NB4 (cell line): Measurements from ENCODE around the gene COL4A2.
"Not testable (repeated sequence)": the region's sequence is repeated elsewhere in the genome, so short reads cannot be mapped to it uniquely, and the experiment has no call there.

Experiments used
- DNase-seq: peaks from one replicate; pipeline ENCODE4 v3.0.0; 2010; ENCODE audit warnings: low read depth
- H3K4me3 ChIP-seq: one replicate; pipeline ENCODE4 v1.5.1; 2011; ENCODE audit warnings: mild to moderate bottlenecking, low read depth, low read length, moderate library complexity
- CTCF ChIP-seq: IDR thresholded peaks from one replicate; pipeline ENCODE4 v1.5.1; 2012; ENCODE audit warnings: low read depth, low read length
- MAX ChIP-seq: IDR thresholded peaks from 2 replicates; pipeline ENCODE4 v1.6.1; 2011; ENCODE audit warnings: low read depth, low read length
- MYC ChIP-seq: IDR thresholded peaks from 2 replicates; pipeline ENCODE4 v1.6.1; 2011; ENCODE audit warnings: low read depth, low read length
- POLR2A ChIP-seq: IDR thresholded peaks from 2 replicates; pipeline ENCODE4 v1.6.1; 2011; ENCODE audit warnings: mild to moderate bottlenecking; ENCODE audit not compliant: insufficient read length; ENCODE audit errors: extremely low read depth

Gene COL4A2

DNA sequence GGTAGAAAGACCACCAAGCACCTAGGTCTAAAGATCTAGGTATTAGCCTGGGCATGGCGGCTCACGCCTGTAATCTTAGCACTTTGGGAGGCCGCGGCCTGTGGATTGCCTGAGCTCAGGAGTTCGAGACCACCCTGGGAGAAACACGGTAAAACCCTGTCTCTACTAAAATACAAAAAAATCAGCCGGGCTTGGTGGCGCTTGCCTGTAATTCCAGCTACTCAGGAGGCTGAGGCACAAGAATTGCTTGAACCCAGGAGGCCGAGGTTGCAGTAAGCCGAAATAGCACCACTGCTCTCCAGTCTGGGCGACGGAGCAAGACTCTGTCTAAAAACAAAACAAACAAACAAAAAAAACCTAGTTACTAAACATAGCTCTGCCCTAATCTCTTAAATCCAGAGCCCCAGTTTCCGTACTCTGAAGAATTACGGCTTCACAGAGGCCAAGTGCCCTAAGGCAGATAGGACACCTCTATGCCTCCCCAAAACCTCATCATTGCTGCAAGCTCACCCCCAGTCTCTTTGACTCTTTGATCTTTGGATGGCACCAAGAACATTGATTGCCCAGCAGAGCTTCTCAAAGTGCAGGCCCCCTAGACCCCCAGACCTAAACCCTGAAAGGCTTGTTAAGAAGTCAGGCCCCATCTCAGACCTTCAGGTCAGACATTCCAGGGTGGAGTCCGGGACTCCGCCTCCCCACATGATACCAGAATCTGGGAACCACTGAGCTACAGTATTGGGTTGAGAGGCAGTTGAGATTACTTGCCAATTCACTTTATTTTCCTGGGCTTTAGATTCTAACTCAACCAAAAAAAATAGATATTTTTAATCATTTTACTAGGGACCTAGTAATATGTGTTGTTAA is 2.8 kb downstream of the COL4A2 start:
- no peak for DNase-seq
- no peak for TF ChIP-seq CTCF
- no peak for TF ChIP-seq MYC
- TF ChIP-seq POLR2A = no peak
- TF ChIP-seq MAX = no peak
- no peak overlapping the region for H3K4me3 ChIP-seq

- TF ChIP-seq CTCF = no peak
- DNase-seq = no peak
Measured at GRCh38 chr13:110310541-110311442, 3.7 kb downstream of the COL4A2 start.

GRCh38 chr13:110311443-110312338 is 4.6 kb downstream of the COL4A2 start:
- no peak overlapping the region for H3K4me3 ChIP-seq
- no peak for TF ChIP-seq CTCF
- no peak for TF ChIP-seq POLR2A
- no peak for TF ChIP-seq MYC
- TF ChIP-seq MAX = no peak
- no peak for DNase-seq

More at GRCh38 chr13:110310541-110311442, 3.7 kb downstream of the COL4A2 start:
- H3K4me3 ChIP-seq = no peak overlapping the region

GRCh38 chr13:110312339-110313031 is 5.4 kb downstream of the COL4A2 start:
- DNase-seq = peak; percentile 8
- H3K4me3 ChIP-seq = no peak overlapping the region
- TF ChIP-seq MAX (no peak), CTCF (no peak), MYC (no peak), POLR2A (no peak)

DNA sequence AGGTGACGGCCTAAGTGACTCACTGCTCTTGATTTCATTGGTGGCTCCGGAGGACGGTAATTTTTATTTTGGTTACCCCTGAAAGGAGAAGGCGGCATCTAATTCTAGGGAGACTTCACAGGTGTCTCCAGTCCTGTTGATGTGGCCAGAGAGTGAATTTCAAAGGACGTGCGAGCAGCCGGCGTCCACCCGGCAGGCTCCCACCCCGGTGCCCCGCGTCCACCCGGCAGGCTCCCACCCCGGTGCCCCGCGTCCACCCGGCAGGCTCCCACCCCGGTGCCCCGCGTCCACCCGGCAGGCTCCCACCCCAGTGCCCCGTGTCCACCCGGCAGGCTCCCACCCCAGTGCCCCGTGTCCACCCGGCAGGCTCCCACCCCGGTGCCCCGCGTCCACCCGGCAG is 6.2 kb downstream of the COL4A2 start:
- not testable (repeated sequence) for H3K4me3 ChIP-seq, DNase-seq

GRCh38 chr13:110313733-110314132 is 6.6 kb downstream of the COL4A2 start:
- not testable (repeated sequence) for H3K4me3 ChIP-seq

More at GRCh38 chr13:110313733-110314132, 6.6 kb downstream of the COL4A2 start:
- DNase-seq = not testable (repeated sequence)
